ENCODE measurements around the gene EFNA4. TPM values are rescaled to one million over a fixed set of nuclear protein-coding genes. Genes with fewer than 3 reads are reported as not detected.

The EFNA4 gene
- total and polyA plus RNA-seq, 9 of the 15 experiments (the other 6 are each of a cell fraction or from before 2014, with no cell fraction given), result 0.68 to 7.4 (median 6.1) TPM

DNA sequence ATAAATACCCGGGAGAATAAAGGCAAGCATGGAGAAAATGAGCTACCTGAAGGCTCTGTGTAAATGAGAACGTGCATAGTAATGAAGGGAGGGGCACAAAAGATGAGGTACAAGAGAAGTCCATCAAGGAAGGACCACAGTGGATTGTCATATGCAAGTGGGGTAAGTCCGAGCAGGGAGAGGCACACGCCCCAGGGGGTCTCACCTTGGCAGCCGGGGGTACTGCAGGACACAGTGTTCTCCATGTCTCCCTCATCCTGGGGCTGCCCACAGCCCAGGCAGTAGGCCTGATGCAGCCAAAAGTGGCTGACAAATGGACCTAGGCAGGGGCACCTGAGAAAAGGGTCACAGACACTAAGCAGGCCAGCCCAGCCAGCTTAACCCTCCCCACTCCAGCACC is 39.9 kb upstream of the EFNA4 start (continued):
- TF ChIP-seq, protein P1, sequence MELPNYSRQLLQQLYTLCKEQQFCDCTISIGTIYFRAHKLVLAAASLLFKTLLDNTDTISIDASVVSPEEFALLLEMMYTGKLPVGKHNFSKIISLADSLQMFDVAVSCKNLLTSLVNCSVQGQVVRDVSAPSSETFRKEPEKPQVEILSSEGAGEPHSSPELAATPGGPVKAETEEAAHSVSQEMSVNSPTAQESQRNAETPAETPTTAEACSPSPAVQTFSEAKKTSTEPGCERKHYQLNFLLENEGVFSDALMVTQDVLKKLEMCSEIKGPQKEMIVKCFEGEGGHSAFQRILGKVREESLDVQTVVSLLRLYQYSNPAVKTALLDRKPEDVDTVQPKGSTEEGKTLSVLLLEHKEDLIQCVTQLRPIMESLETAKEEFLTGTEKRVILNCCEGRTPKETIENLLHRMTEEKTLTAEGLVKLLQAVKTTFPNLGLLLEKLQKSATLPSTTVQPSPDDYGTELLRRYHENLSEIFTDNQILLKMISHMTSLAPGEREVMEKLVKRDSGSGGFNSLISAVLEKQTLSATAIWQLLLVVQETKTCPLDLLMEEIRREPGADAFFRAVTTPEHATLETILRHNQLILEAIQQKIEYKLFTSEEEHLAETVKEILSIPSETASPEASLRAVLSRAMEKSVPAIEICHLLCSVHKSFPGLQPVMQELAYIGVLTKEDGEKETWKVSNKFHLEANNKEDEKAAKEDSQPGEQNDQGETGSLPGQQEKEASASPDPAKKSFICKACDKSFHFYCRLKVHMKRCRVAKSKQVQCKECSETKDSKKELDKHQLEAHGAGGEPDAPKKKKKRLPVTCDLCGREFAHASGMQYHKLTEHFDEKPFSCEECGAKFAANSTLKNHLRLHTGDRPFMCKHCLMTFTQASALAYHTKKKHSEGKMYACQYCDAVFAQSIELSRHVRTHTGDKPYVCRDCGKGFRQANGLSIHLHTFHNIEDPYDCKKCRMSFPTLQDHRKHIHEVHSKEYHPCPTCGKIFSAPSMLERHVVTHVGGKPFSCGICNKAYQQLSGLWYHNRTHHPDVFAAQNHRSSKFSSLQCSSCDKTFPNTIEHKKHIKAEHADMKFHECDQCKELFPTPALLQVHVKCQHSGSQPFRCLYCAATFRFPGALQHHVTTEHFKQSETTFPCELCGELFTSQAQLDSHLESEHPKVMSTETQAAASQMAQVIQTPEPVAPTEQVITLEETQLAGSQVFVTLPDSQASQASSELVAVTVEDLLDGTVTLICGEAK (IDR thresholded peaks at IDR 0.05), result no peak
- TF ChIP-seq, protein P1 (CRISPR knock-in tag; IDR thresholded peaks at IDR 0.05), result no peak
- TF ChIP-seq KLF16 (IDR thresholded peaks at IDR 0.05), result no peak
- no peak for TF ChIP-seq MED1 (CRISPR knock-in tag; IDR thresholded peaks at IDR 0.05; ENCODE audit: borderline replicate concordance)
- TF ChIP-seq TAF9B (IDR thresholded peaks at IDR 0.05; ENCODE audit: partially characterized antibody), result no peak
- no peak for TF ChIP-seq FIP1L1 (IDR thresholded peaks at IDR 0.05; ENCODE audit: low read depth, low read length, poor library complexity, severe bottlenecking)
- no peak for TF ChIP-seq ZNF707 (CRISPR knock-in tag; conservative IDR thresholded peaks at IDR 0.05)
- TF ChIP-seq HDAC8 (tag; IDR thresholded peaks at IDR 0.05), result no peak
- TF ChIP-seq HNRNPK (IDR thresholded peaks at IDR 0.05; ENCODE audit: low read depth, low read length, poor library complexity, severe bottlenecking), result no peak

All from K562 (cell line).